NCI-H146 (cell line): Measurements from ENCODE around the gene PDE6D.
"Not testable (repeated sequence)": the region's sequence is repeated elsewhere in the genome, so short reads cannot be mapped to it uniquely, and the experiment has no call there.

Source experiments
- DNase-seq: peaks from one replicate; lab custom pipeline; 2025; lab: John Stamatoyannopoulos, UW

PDE6D gene

DNA sequence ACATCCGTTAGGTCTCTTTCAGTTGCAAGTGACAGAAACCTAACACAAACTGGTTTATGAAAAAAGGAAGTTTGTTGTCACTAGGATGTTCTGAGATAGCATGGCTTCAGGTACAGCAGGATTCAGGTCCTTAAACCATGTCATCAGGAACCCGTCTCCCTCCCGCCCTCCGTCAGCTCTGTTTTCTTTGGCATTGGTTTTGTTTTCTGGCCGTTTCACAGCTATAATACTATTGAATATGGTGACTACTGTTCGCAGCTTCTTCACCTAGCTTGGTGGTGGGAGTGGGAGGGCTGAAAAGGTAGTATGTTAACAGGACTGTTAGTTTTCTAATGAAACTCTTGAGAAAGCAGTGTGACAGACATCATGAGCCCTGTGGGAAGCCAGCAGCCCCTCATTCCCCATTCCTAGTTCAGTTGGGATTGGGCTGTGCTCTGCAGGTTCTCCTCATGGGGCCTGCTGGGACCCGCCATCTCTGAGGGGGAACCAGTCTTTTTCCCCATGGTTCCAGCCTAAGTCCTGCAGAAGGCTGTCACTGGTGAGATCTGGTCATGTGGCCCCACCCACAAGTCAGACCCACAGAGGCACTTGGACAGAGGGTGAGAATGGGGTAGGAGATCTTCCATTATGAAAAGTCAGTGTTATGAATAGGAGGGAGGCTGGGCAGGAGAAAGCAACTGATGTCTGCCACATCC, 60.6 kb downstream of the PDE6D start:
- no peak for DNase-seq

DNA sequence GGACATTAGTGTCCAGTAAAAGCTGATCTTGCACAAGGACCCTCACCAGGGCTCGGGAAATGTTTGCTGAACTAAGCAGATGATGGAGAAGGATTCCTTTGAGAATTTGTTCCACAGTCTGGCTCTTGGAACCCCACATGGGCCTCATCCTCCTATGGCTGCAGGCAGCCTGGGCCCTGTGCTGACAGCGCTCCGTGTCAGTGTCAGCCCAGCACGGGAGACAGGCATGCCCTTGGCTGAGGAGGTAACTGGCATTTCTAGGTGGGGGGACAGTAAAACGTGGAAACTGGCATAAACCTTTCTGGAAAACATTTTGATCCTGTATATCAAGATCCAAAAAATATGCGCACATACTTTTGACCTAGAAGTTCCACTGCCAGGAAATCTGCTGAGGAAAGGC, 62.3 kb downstream of the PDE6D start:
- no peak for DNase-seq

- no peak for DNase-seq
Observed at GRCh38 chr2:231717281-231718171, 63.6 kb downstream of the PDE6D start.

DNA sequence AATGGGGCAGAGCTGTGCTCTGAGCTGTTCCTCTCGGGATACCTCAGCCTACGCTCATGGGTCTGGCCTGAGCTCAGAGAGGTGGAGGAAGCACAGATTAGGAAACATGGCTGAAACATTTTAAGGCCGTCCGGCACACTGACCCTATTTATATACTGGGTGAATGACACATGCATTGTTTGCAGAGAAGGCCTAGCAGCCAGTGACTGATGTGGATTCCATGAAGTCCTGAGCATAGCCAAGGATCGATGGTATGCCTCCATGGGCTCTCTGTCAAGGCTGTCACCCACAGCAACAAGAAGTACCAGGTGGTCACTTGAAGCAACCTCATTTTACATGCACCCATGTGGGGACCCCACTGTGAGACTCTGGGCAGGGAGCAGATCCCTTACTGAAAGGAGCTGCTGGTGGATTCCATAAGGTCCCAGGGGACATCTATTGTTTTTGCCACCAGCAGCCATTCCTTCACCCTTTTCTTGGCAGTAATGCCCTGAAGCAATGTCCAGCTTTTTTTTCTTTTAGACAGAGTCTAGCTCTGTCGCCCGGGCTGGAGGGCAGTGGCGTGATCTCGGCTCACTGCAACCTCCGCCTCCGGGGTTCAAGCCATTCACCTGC, 64.3 kb downstream of the PDE6D start:
- DNase-seq: no peak

GRCh38 chr2:231715988-231716616, 65.0 kb downstream of the PDE6D start:
- no peak for DNase-seq

DNA sequence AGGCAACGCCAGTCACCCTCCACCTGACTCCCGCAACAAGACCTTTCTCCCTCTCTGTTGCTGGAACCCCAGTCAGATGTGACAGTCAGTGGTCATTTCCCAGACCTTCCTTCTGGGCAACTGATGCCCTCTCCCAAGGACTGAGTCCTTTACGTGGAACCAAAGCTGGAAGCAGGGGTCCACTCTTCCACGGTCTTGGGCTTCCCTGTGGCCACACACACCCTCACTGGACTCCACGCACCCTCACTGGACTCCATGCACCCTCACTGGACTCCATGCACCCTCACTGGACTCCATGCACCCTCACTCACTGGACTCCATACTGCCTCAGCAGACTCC, 65.6 kb downstream of the PDE6D start:
- DNase-seq: no peak

DNA sequence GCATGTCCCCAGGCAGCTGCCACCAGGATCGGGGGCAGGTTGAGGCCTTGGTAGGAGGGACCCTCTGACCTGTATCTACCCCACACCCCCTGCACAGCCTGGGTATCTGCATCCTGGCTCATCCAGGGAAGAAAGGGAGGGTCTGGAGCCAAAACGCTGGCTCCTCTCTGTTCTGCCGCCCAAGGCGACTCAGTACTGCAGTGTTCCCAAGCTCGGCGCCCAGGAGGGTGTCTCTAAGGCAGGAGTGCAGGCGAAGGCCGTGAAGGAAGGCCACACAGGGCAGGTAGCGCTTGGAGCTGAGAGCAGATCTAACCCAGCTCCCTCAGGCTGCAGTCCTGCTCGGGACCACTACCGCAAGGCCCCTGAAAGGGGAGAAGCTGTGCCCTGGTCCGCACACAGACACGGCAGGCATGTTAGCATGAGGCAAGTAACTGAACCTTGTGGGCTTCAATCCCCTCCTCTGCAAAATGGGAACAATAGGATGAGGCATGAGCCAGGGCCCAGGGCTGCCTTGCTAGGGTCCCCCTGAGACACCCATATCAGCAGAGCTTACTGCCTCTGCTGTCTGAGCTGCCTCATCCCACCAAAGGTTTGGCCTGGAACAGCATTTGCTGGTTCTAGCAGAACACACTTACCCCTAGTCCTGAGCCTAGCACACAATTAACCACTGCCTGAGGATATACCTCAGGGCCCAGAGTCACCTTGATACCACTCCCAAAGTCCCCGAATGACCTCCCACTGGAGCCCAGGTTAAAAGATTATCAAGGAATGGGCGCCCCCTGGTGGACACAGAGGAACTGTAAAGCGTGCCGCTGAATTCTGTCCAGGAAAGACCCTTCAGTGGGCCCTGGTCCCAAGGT, 66.2 kb downstream of the PDE6D start:
- DNase-seq: peak; percentile 73

DNA sequence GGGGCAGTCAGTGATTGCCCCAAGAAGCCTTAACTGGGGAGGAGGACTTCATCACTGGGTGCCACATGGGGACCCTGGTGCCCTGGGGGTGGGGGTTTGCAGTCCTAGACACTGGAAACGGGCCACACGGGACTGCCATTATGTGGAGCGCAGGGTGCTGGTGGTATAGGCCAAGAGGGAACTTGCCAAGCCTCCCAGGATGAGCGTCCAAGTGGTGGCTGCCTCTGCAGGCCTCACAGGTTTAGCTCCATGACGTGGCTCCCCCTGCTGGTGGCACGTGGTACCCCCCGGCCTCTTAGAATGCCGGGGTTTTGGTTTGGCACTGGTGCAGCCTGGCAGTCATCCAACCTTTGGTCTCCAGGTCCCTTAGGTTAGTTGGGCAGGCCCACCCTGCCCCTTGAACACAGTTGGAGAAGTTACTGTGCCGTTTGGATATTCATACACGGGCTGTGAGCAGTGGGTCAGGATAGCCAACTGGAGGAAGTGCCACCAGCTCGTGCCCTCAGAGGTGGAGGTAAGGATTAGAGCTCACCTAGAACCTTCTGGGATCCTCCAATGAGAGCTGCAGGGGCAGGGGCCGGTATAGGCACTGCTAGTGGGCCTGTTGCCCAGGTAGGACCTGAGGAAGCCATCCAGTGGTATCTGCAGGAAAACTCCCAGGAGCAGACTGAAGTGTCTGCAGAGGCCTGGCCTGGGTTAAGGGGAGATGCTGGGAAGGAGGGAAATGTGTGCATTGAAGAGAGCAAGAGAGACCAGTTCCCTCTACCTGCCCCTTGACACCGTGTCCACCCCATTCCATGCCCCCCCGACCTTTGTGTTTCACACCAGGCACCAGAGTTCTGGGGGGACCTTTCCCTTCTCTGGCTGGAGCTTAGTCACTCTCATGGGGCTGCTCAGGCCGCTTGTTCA, 67.1 kb downstream of the PDE6D start:
- peak; percentile 67 for DNase-seq

DNA sequence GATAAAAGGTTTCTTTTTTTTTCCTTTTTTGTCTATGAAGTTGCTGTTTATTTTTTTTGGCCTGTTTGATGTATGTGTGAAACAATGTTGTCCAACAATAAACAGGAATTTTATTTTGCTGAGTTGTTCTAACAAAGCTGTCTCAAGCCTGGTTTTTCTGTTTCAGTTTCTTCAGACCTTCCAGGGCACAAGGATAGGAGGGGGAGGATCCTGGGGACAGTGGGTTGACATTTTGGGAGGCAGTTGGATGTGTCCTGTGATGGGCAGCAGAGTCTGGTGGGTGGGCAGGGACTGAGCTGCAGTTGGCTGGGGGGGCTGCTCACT, 67.7 kb downstream of the PDE6D start:
- DNase-seq: not testable (repeated sequence)

DNA sequence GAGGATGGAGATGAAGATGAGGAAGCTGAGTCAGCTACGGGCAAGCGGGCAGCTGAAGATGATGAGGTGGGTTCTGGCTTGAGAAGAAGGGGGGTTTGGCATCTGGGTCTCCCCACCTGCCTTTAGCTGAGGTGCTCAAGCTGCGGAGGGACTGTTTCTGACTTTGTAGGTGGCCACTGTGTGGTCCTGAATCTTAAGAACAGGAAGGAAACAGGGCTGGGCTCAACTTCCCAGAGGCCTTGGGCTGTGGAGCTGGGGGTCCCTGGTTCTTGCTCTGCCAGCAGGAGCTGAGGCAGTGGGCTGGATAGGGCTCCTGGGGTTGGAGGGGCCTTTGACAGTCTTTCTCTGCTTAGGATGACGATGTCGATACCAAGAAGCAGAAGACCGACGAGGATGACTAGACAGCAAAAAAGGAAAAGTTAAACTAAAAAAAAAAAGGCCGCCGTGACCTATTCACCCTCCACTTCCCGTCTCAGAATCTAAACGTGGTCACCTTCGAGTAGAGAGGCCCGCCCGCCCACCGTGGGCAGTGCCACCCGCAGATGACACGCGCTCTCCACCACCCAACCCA, 68.5 kb downstream of the PDE6D start:
- not testable (repeated sequence) for DNase-seq

DNA sequence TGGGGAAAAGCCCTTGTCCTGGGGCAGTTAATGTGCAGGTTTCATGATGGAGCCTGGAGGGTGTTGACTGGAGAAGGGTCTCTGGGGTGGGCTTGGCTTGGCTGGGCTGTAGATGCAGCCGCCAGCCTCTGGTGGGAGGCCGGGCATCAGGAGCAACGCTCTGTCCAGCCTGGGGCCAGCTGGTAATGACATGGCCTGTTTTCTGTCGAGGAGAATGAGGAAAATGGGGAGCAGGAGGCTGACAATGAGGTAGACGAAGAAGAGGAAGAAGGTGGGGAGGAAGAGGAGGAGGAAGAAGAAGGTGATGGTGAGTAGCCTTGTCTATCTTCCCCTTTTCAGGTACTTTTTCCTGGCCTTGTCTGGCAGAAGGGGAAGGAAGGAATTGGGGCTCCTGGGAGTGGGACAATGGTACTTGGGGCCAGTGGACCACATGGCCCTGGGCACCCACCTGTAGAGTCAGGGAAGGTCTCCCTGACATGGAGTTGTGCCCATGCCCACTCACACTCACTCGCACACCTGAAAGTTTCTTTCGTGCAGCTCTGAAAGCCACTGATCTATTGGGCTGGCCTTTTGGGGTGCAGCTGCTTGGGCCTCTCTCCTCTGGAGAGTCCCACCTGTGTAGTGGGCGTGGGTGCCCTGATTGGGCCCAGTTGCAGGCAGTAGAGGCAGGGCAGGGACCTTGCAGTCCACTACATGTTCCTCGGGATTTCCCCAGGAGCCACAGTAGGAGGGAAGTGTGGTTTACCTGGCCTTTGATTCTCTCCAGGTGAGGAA, 69.2 kb downstream of the PDE6D start:
- DNase-seq: no peak

DNA sequence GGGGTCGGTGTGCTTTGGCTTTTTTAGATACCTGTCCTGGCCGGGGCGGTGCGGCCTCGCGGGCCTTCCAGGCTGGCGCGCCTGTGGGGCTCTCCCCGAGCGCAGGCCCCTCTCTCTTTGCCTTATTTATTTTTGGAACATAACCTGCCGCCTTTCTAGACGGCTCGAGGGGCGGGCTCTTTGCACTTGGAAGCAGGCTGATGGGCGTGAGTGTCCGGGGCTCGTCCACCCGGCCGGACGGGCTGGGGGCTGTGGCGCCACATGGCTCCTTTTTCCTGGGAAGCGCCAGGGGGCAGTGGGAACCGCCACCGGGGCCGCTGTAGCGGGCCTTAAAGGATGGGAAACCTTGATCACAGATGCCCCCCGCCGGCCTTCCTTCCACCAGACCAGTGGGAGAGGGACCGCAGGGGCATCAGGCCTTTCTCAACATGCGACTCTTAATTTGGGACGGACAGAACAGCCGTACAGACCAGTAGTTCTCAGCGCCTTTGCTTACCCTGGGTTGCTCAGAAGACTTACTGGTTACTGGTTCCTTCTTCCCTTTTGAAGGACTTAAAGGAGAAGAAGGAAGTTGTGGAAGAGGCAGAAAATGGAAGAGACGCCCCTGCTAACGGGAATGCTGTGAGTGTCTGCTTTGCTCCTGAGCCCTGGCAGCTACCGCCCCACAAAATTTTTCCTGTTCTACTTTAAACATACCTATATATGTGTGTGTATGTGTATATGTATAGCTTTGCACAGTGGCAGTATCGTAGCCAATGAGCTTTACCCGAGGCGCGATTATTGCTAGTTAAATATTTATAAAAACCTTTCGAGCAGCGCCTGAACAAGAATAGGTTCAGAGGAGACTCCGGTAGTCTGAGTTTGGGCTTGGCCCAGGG, 70.0 kb downstream of the PDE6D start:
- peak; percentile 48 for DNase-seq

DNA sequence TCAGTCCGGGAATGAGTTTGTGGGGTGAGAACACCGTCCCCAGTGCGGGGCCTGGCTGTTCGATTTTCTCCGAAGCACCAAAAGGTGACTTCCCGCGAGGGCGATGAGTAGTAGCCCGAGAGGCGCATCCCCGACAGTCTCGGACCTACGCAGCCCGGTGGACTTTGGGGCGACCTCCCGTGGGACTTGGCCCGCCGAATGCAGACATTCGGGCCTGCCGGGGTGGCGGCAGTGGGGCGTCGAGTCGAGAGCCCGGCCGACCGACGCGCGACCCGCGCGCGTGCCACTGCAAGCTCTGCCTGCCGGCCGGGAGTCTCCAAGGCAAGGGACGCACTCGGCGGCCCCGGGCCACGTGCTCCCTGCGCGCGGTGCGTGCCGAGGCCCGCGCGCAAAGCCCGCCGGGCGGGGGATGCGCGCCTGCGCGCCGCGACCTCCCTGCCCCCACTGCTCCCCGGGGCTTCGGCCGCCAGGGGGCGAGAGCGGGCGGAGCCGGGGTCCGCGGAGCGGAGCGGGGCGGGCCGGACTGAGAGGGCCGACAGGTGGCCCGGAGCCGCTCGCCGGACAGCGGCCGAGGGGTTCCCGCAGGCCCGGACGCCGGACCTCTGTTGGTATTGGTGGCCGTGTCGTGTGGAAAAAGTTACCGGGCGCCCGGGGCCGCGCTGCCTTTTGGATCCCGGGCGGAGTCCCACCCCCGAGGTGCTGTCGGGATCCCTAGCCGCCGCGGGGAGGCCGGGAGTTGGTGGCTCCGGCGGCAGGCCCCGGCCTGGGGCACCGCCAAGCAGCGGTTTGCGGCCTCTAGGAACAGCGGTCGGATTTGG, 70.9 kb downstream of the PDE6D start:
- DNase-seq: peak; percentile 65

DNA sequence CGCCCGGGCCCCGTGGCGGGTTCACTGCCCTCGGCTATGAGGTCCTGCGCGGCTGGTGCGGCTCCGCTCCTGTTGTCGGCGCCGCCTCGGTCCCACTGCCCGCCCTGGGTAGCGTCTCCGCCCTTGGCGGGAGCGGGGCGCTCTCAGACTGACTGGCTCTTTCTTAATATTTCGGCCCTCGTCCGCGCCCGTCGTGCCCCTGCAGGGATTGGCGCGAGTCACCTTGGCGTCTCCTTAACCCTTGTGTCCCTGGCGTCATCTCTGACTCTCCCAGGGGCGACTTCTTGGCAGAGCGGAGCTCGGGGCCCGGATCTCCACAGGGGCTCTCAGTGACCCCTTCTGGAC, 71.5 kb downstream of the PDE6D start:
- DNase-seq: no peak

- peak; percentile 36 for DNase-seq
Observed at GRCh38 chr2:231708773-231709635, 72.1 kb downstream of the PDE6D start.

GRCh38 chr2:231707927-231708772, 72.9 kb downstream of the PDE6D start, which contains the start of gene PTMA:
Gene PTMA (plus strand): TSS chr2:231708525. CDS start chr2:231708707, 182 bp downstream.
- peak; percentile 98 for DNase-seq
